Upper lobe of right lung (tissue), 1 donor: ENCODE results near the gene FAM174C. TPM values are rescaled to one million over a fixed set of nuclear protein-coding genes. Genes with fewer than 3 reads are reported as not detected.

Experiments used
- ATAC-seq: fragments of 200-7000 bp; cut with Tn5 transposase; one replicate; pipeline ENCODE4 v1.9.1; 2020; ENCODE audit warnings: mild to moderate bottlenecking, moderate library complexity
- DNase-seq: peaks from one replicate; pipeline ENCODE4 v3.0.0-alpha.2; 2020
- H3K27ac ChIP-seq: fragments of 200-600 bp; one replicate; pipeline ENCODE4 v1.8.0; 2022
- H3K27me3 ChIP-seq: fragments of 200-600 bp; one replicate; pipeline ENCODE4 v1.8.0; 2022; ENCODE audit warnings: mild to moderate bottlenecking
- H3K36me3 ChIP-seq: fragments of 200-600 bp; one replicate; pipeline ENCODE4 v1.8.0; 2022
- H3K4me1 ChIP-seq: fragments of 200-600 bp; one replicate; pipeline ENCODE4 v1.8.0; 2022
- H3K4me3 ChIP-seq: fragments of 200-600 bp; one replicate; pipeline ENCODE4 v1.8.0; 2022; ENCODE audit warnings: mild to moderate bottlenecking
- H3K9me3 ChIP-seq: fragments of 200-600 bp; one replicate; pipeline ENCODE4 v1.8.0; 2022
- CTCF ChIP-seq: fragments of 200-600 bp; IDR thresholded peaks from one replicate; pipeline ENCODE4 v1.8.0; 2022; ENCODE audit warnings: antibody characterized with exemption
- intact Hi-C: fragments of 100-400 bp; cut with DNase I; formaldehyde crosslinking; loops from one replicate; pipeline ENCODE4 v1.11.0; 2022
- total RNA-seq: library from RNA; stranded (reverse); fragmentation: NEBNext Ultra II Directional; extraction: Animal tissue kit (Norgen Biotek cat#: 25700); gene quantifications from one replicate; pipeline ENCODE4 v1.2.1, GENCODE V29; 2021
- donor health status: DM: no; HTN: yes; CAD: no; lungs with severe emphysema.

Gene FAM174C
- total RNA-seq, 1 donor from 2014 or later: 41.4 TPM

GRCh38 chr19:1290703-1291651, 15.6 kb downstream of the FAM174C start:
- Histone ChIP-seq H3K4me1 (no peaks in the 10 kb centered on the region), H3K27me3 (peaks cover 88% of the 10 kb centered on the region), H3K36me3 (no peaks in the 10 kb centered on the region), H3K4me3 (no peak overlapping the region), H3K27ac (no peak overlapping the region), H3K9me3 (no peaks in the 10 kb centered on the region)
- intact Hi-C loops: no loop called here
- ATAC-seq: no peak
- DNase-seq: no peak
- TF ChIP-seq CTCF: no peak

GRCh38 chr19:1291761-1292418, 16.6 kb downstream of the FAM174C start:
- DNase-seq: no peak
- Histone ChIP-seq H3K36me3 (no peaks in the 10 kb centered on the region), H3K4me1 (no peaks in the 10 kb centered on the region), H3K9me3 (no peaks in the 10 kb centered on the region), H3K4me3 (no peak overlapping the region), H3K27me3 (peaks cover 82% of the 10 kb centered on the region), H3K27ac (no peak overlapping the region)
- intact Hi-C loops: no loop called here
- no peak for TF ChIP-seq CTCF
- no peak for ATAC-seq

- no peak for ATAC-seq
- TF ChIP-seq CTCF: no peak
- no peaks in the 10 kb centered on the region for H3K4me1 ChIP-seq
- no peak for DNase-seq
- no peak overlapping the region for H3K4me3 ChIP-seq
- H3K27ac ChIP-seq: no peak overlapping the region
- H3K9me3 ChIP-seq: no peaks in the 10 kb centered on the region
- peaks cover 75% of the 10 kb centered on the region for H3K27me3 ChIP-seq
- intact Hi-C loops: no loop called here
- H3K36me3 ChIP-seq: no peaks in the 10 kb centered on the region
Measured at GRCh38 chr19:1292419-1293151, 17.3 kb downstream of the FAM174C start.

- DNase-seq (no peak), ATAC-seq (no peak)
- no peaks in the 10 kb centered on the region for H3K4me1 ChIP-seq
- no peaks in the 10 kb centered on the region for H3K36me3 ChIP-seq
- peaks cover 61% of the 10 kb centered on the region for H3K27me3 ChIP-seq
- no peak overlapping the region for H3K27ac ChIP-seq
- intact Hi-C loops: no loop called here
- no peak overlapping the region for H3K4me3 ChIP-seq
- TF ChIP-seq CTCF: no peak
- no peaks in the 10 kb centered on the region for H3K9me3 ChIP-seq
Measured at GRCh38 chr19:1293782-1294604, 18.7 kb downstream of the FAM174C start.

- no peak overlapping the region for H3K27ac ChIP-seq
- no peaks in the 10 kb centered on the region for H3K9me3 ChIP-seq
- TF ChIP-seq CTCF: no peak
- intact Hi-C loops: no loop called here
- H3K4me1 ChIP-seq: no peaks in the 10 kb centered on the region
- H3K36me3 ChIP-seq: no peaks in the 10 kb centered on the region
- no peak overlapping the region for H3K4me3 ChIP-seq
- ATAC-seq (no peak), DNase-seq (no peak)
- H3K27me3 ChIP-seq: peaks cover 56% of the 10 kb centered on the region
Measured at GRCh38 chr19:1294688-1295087, 19.4 kb downstream of the FAM174C start.
